ENCODE data around the gene CFAP20.
"Not testable (repeated sequence)": the region's sequence is repeated elsewhere in the genome, so short reads cannot be mapped to it uniquely, and the experiment has no call there.

The CFAP20 gene

DNA sequence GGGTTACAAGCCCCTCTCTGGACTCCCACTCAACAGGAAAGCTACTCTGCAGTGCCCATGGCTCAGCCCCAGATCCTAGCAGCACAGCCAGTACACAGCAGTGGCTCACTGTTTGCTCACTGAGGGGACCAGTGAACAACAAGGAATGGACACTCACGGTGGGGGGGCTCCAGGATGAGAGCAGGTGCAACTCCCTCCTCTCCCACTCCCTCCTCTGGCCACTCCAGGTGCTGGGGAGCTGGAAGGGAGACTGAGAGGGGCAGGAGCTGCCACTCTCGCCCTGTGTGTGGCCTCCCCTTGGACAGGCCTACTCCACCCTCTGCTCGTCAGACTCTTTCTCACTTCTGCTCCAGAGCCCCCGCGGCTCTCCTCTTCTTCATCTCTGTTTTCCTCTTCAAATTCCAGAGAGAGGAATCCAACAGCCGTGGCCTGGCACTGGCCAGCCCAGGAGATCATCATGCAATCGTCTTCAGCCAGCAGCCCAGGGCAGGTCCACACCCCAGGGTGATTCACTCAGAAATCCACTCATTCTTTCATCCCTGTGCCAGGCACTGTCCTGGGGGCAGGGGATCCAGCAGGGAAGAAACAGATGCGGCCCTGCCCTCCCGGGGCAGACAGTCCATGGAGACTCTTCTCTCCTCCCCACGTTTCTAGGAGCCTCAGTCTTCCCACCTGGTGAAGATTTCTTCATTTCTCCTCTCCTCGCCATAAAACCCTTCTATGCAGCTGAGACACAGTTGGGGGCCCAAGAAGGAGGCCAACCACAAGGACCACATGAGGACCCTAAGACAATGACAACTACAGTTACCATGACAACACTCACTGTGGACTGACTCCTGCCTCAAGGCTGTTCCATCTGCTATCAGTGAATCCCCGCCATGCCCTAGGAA, 30.7 kb downstream of the CFAP20 start:
- H3K4me3 ChIP-seq (ENCODE audit: low read depth, low read length) = no peak overlapping the region

DNA sequence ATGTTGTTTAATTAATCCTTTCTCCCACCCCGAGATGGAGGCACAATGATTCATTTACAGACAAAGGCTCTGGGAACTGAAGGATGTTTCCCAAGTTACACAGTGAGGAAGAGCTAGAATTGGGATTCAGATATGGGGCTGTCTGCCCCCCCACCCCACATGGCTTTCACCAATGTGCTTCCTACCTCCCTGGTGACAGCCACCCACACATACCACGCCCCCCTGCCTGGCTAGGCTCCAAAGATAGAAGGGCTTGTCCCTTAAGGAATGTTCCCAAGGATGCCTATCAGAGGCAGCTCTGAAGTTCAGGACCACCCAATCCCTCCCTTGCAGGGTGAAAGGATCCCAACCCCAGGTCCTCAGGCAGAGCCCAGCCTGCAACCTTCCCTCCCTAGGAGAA, 32.9 kb downstream of the CFAP20 start:
- no peak overlapping the region for H3K4me3 ChIP-seq (ENCODE audit: low read depth, low read length)

GRCh38 chr16:58095575-58095960, 33.6 kb downstream of the CFAP20 start:
- H3K4me3 ChIP-seq (ENCODE audit: low read depth, low read length) = not testable (repeated sequence)

DNA sequence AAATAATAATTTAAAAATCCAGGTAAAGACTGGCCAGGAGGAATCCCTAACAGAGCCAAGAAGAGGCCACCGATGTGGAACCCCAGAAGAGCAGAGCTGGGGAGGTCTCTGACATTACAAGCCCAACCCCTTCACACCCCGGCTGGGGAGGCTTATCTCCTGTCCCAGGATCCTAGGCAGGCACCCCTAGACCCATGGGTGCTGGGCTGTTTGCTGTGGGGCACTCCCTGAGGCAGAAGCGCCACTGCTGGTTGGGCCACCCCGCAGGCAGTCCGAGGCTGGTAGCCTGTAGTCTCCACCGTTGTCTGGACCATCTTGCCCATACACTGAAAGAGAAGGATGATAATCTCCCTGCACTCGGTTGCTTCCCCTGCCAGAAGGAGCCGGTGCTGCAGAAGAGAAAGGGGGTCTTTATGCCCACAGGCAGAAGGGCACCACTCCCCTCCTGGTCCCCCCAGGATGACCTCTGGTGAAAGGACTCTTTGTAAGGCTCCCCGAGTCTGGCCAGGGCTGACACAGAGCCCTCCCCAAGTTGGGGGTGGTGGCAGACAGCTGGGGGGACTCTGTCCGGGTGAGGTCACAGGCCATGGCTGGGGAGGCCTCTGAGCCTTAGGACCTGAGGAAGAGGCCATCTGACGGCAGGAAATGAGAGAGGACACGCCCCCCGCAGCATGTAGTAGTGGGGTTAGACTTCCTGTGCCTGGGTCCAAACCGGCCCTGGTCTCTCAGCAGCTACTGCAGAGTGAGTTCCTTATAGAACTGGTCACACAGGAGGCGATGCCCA, 34.2 kb downstream of the CFAP20 start:
- no peak overlapping the region for H3K4me3 ChIP-seq (ENCODE audit: low read depth, low read length)

DNA sequence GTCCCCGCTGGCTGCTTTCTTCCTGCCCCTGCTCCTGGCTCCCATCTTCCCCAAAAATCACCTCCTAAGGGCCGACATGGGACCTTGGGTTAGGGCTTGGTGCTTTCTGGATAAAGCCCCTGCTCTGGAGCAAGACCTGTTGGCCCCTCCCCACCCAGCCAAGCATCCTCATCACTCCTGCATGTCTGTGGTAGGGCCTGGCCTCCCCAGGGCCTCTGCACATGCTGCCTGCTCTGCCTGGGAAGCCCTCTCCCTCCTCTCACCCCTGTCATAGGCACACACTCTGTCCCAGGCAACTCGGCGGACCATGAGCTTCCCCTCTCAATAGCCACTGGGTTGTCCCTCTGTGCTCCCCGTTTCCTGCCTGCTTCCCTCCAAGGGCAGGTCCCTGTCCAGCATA, 35.2 kb downstream of the CFAP20 start:
- no peak overlapping the region for H3K4me3 ChIP-seq (ENCODE audit: low read depth, low read length)

DNA sequence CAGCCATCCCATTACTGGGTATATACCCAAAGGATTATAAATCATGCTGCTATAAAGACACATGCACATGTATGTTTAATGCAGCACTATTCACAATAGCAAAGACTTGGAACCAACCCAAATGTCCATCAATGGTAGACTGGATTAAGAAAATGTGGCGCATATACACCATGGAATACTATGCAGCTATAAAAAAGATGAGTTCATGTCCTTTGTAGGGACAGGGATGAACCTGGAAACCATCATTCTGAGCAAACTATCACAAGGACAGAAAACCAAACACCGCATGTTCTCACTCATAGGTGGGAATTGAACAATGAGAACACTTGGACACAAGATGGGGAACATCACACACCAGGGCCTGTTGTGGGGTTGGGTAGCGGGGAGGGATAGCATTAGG, 38.8 kb downstream of the CFAP20 start:
- H3K4me3 ChIP-seq (ENCODE audit: low read depth, low read length) = not testable (repeated sequence)

DNA sequence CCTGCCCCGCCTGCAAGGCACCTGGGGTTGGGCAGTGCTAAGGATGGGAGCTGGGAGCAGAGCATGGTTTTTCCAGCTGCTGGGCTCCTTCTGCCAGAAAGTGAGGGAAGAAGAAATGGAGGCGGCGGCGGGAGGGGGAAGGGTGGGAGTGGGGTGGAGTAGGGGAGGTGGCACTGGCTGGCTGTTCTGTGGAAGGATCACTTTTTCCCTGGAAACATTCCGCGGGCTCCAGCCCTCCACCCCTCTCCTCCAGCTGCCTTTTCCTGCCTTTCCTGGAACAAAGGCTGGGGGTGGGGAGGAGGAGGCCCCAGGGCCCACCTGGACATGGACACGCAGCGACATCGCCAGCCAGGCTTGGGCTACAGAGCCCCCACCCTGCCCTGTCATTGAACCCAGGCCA, 41.1 kb downstream of the CFAP20 start:
- no peak overlapping the region for H3K4me3 ChIP-seq (ENCODE audit: low read depth, low read length)

- no peak overlapping the region for H3K4me3 ChIP-seq (ENCODE audit: low read depth, low read length)
Measured at GRCh38 chr16:58087209-58087913, 41.8 kb downstream of the CFAP20 start.

DNA sequence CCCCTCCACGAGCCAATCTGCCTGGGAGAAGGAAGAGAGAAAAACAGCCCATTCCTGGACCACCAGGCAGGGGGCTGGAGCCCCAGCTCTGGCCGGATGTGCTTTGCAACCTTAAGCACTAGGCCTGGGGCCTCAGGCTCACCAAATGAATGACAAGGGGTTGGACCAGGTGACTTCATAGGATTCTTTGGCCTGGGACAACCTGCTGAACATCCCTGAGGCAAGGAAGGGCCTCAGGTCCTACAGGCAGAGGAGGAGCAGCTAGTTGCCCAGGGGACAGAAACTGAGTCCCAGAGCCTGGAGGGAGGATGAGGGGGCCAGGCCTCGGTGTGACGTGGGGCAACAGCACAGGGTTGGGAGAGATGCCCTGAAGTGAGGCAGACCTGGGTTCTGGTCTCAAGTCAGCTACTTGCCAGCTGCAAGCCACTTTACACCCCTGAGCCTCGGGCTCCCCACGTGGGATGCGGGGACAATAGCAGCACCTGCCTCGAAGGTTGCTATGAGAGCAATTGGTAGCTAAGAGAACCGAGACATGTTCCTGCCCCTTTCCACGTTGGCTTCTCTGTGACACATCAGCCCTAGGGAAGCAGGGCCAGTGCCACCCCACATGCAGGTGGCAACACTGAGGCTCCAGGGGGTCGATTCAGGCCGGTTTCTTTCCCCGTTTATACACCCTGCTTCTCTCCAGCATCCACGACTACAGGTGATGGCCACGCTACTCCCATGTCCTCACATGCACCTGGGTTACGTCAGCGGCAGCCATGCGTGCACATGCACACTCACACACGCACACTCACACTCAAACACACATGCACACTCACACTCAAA, 42.6 kb downstream of the CFAP20 start:
- no peak overlapping the region for H3K4me3 ChIP-seq (ENCODE audit: low read depth, low read length)

GRCh38 chr16:58085584-58086251, 43.5 kb downstream of the CFAP20 start:
- no peak overlapping the region for H3K4me3 ChIP-seq (ENCODE audit: low read depth, low read length)

- H3K4me3 ChIP-seq (ENCODE audit: low read depth, low read length) = no peak overlapping the region
Measured at GRCh38 chr16:58085171-58085570, 44.0 kb downstream of the CFAP20 start.

- H3K4me3 ChIP-seq (ENCODE audit: low read depth, low read length) = no peak overlapping the region
Measured at GRCh38 chr16:58084635-58085034, 44.5 kb downstream of the CFAP20 start.

- no peak overlapping the region for H3K4me3 ChIP-seq (ENCODE audit: low read depth, low read length)
Measured at GRCh38 chr16:58082381-58082780, 46.8 kb downstream of the CFAP20 start.

DNA sequence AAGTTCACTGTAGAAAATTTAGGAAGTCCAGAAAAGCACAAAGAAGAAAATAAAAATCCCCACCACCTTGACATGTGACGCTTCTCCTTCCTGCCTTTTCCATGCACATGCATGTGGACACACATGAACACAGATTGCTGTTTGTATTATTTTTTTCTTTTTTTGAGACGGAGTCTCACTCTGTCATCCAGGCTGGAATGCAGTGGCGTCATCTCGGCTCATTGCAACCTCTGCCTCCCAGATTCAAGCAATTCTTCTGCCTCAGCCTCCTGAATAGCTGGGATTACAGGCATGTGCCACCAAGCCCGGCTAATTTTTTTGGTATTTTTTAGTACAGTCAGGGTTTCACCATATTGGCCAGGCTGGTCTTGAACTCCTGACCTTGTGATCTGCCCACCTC, 48.5 kb downstream of the CFAP20 start:
- H3K4me3 ChIP-seq (ENCODE audit: low read depth, low read length) = not testable (repeated sequence)

DNA sequence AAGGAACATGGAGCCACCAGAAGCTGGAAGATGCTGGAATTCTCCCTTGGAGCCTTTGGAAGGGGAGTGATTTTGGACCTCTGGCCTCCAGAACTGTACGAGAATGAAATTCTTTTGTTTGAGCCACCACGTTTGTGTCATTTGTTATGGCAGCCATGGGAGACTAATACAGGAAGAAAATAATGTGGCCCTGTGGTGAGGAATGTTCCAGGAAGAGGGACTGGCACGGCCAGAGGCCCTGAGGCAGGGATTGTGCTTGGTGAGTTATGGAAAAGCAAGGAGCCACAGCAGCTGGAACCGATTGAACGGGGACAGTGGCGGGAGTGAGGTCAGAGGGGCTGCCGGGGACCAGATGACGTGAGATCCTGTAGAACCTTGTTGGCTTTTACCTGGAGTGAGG, 51.4 kb downstream of the CFAP20 start:
- H3K4me3 ChIP-seq (ENCODE audit: low read depth, low read length) = no peak overlapping the region

DNA sequence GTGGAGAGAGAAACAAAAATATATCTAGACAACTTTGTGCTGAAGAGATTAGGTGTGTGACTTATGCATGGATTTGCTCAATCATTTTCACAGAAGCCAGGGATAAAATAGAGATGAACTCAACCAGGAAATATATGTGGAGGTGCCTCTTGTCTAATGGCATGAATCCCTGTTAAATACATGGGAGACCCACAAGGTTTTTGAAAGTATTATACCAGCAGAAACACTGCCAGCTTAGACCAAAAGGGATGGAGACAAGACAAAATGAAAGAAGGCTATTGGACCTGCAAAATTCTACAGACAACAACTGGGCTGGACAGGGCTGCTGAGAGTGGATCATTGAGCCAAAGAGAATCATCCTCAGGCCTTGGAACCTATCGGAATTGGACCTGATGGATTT, 52.7 kb downstream of the CFAP20 start:
- H3K4me3 ChIP-seq (ENCODE audit: low read depth, low read length) = no peak overlapping the region

- H3K4me3 ChIP-seq (ENCODE audit: low read depth, low read length) = no peak overlapping the region
Measured at GRCh38 chr16:58074657-58075056, 54.5 kb downstream of the CFAP20 start.

DNA sequence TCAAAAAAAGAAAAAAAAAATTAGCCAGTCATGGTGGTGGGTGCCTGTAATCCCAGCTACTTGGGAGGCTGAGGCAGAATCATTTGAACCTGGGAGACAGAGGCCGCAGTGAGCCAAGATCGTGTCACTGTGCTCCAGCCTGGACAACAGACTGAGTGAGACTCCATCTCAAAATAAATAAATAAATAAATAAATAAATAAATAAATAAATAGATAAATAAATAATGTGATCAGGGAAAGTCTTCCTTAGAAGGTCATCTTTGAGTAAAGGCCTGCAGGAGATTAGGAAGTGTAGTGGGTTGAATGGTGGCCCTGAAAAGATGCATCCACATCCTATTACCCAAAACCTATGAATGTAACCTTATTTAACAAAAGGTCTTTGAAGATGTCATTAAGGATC, 56.1 kb downstream of the CFAP20 start:
- H3K4me3 ChIP-seq (ENCODE audit: low read depth, low read length) = not testable (repeated sequence)

GRCh38 chr16:58072134-58072533, 57.0 kb downstream of the CFAP20 start:
- H3K4me3 ChIP-seq (ENCODE audit: low read depth, low read length) = not testable (repeated sequence)

GRCh38 chr16:58070585-58070984, 58.6 kb downstream of the CFAP20 start:
- H3K4me3 ChIP-seq (ENCODE audit: low read depth, low read length) = no peak overlapping the region

All from iPS-11a (cell line).